ENCODE results near the gene PTK6.

Gene PTK6

GRCh38 chr20:63505723-63506122 lies 31.5 kb downstream of the PTK6 start:
- DNase-seq: no peak

DNA sequence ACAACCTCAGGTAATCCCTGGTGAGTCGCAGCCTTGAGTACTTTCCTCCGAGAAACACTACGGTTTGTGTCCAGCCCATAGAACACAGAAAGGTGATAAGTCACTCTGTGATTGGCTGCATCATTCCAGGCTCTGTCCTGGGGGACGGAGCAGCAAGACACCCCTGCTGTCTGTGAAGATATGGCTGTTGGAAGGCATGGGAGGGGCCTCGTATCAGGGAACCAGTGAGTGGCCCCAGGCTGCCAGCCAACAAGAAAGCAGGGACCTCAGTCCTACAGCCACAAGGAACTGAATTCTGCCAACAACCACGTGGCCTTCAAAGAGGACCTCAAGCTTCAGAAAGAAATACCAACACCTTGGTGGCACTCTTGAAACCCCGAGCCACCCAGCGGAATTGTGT lies 31.9 kb downstream of the PTK6 start:
- no peak for DNase-seq

- DNase-seq: no peak
Observed at GRCh38 chr20:63504642-63505041, 32.5 kb downstream of the PTK6 start.

DNA sequence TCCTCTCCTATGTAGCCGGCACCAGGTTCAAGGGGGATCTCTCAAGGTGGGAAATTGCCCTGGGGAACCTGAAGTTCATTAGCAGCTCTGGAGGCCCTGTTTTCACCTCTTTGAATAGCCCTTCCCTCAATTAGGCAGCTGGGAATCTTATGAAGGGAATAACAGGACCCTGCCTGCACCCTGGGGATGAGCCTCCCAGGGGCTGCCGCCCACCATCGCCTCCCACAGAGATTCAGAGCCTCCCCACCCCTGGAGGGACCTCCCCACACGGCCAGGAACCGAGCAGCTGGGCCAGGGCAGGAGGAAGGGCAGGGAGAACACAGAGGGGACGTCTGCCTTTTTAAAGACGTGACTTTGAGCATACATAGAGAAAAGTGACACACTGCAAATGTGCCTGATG lies 33.7 kb downstream of the PTK6 start:
- no peak for DNase-seq

- no peak for DNase-seq
Observed at GRCh38 chr20:63502671-63503172, 34.5 kb downstream of the PTK6 start.

GRCh38 chr20:63501818-63502670 lies 35.1 kb downstream of the PTK6 start:
- DNase-seq: no peak

DNA sequence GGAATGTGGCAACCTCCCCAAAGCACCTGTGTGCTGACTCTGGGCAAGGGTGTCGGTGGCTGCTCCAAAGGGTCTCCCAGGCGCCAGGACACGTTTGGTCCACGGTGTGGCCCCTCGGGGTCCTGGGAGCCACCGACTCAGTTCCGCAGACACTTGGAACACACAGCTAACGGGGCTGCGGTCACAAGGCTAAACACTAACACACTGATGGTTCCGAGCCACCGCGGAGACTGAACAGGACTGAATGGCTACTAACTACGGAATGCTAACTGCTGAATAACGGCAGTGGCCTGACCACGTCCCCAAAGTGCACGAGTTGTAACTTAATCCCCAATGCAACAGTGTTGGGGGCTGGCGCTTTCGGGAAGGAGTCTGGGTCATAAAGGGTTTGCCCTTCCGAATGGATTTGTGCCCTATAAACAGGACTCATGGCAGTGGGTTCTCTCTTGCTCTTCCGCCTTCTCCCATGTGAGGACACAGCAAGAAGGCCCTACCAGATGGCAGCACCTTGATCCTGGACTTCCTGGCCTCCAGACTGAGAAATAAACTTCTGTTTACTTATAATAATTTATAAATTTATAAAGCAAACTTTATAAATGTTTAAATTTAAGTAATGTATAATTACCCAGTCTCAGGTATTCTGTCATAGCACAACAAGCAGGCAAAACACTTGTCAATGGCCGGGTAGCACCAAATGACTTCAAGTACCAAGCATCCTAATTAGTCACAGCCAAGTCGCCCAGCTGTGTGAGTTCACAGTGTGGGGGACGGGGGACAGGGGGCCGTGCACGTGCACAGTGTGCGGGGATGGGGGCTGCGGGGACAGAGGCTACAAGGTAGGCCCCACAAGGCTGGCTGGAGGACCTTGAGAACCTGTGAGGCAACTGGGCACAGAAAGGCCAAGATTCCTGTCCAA lies 36.0 kb downstream of the PTK6 start:
- no peak for DNase-seq

DNA sequence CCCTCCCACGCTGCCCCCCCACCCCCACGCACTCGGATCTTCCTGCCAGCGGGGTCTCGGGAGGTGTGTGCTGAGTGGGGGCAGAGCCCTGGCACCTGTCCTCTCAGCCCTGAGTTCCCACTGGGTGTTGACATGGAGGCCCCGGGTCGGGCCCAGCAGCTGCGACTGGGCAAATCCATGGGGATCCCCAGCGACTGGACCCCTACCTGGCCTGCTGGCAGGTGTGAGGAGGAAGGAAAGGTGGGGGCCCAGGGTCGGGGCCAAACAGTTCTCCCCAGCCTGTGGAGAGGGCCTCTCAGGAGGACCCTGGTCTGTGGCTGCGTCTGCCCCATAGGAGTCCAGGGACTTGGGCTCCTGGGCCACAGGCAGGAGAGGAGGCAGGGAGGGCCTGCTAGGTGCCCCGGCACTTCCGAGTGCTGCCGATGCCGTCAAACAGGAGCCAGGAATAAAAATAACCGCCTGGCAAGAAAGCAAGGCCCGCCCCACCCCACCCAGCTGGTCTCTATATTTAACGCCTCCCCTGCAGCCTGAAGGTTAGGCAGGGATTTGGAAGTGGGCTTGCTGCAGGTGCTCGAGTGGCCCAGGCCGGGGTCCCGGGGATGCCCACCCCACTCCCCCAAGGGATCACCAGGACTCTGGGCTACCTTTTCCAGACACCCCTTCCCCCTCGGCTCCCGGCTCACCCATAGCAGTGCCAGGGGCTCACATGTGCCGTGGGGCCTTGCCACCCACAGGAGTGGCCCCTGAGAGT lies 36.9 kb downstream of the PTK6 start:
- DNase-seq: no peak

- DNase-seq: no peak
Observed at GRCh38 chr20:63499338-63499969, 37.7 kb downstream of the PTK6 start.

DNA sequence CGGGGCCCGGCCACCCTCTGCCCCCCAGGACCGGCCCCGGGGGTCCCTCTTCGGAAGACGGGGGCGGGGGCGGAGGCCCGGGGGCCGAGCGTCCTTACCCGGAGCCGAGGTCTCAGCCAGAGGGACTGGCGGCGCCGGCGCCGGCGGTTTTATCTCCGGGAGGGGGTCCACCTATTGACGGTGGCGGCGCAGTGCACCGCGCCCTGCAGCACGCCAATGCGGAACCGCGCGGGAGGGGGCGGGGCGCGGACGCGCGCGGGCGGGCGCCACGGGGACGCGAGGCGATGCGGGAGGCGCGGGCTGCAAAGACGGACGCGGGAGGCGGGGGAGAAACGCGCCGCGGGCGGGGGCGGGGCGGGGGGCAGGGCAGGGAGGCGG lies 38.2 kb downstream of the PTK6 start, which contains the start of gene EEF1A2:
Gene EEF1A2 (minus strand): TSS at position 124 of the 378 bp plus-strand sequence. CDS start 1,320 bp downstream, outside the sequence.
- no peak for DNase-seq

- no peak for DNase-seq
Observed at GRCh38 chr20:63497946-63498935, 38.9 kb downstream of the PTK6 start.

DNA sequence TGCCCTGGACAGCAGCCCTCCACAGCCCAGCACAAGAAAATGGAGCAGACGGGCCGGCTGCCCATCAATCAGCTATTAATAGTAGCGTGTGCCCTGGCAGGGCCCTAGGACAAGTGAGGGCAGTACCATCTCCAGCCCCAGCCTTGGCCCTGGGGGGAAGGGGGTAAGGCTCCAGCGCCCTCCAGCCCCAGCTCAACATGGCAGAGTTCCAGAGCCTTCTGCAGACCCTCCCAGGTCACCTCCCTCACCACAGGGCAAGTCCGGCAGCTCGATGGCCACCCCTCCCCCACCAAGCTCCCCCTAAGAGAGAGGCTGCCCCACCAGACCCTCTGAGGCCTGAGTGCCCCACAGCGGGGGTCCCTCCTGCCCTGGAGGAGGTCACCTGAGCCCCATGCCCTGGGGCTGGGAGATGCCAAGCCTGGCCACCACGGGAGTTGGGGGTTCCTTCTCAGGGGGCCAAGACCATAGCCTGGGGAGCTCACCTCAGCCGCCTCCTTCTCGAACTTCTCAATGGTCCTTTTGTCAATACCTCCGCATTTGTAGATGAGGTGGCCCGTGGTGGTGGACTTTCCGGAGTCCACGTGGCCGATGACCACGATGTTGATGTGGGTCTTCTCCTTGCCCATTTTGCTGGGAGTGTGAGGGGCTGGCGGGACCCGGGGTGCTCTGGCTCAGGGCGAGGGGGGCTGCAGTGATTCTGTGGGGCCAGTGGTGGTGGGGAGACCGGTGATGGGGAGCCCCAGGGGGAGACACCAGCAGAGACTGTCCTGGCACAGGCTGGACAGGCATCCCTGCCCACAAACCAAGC lies 39.8 kb downstream of the PTK6 start:
- DNase-seq: no peak

DNA sequence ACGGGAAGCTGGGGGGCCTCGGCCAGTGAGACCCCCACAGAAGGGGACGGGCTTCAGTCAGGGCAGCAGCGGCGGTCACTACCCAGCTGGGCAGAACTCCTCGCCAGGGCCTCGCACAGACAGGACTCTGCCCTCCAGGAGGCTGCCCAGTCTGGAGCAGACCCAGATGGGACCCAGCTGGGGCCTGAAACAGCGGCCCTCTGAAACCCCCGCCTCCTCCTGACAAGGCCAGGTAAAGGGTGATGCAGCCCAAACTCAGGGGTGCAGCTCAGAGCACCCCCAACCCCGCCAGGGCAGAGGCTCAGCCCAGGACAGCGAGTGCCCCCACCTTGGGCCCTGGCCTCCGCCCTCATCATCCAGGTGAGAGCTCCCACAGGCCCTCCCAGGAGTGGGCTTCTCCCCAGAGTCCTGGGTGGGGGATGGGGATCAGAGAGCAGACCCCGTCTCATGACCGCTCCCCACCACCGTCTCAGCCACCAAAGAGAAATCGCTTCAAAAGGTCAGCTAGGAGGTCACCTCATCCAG lies 40.5 kb downstream of the PTK6 start:
- peak; percentile 45 for DNase-seq

- DNase-seq: peak; percentile 78
Observed at GRCh38 chr20:63495741-63496595, 41.2 kb downstream of the PTK6 start.

DNA sequence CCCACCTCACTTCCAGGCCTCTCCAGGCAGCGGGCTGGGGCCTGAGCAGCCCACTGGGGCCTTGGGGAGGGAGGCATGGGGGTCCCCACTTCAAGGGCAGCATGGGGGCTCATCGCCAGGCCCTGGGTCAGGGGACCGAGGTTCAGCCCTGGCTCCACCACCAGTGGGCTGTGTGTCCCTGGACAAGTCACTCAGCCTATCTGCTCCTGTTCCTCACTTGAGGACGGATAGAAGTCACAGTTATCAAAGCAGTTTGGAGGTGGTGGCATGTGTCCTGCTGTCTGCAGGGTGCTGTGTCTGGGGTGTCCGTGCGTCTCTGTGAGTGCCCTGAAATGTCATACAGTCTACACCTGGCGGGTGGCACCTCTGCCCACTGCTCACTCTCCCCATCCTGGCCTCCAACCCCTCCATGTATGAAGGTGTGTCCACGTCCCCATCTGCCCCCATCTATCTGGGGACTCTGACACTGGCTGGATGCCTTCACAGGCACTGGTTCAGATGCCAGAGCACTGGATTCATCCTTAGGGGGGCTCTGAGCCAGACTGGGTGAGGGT lies 41.9 kb downstream of the PTK6 start:
- DNase-seq: no peak

GRCh38 chr20:63494420-63495166 lies 42.6 kb downstream of the PTK6 start:
- no peak for DNase-seq

DNA sequence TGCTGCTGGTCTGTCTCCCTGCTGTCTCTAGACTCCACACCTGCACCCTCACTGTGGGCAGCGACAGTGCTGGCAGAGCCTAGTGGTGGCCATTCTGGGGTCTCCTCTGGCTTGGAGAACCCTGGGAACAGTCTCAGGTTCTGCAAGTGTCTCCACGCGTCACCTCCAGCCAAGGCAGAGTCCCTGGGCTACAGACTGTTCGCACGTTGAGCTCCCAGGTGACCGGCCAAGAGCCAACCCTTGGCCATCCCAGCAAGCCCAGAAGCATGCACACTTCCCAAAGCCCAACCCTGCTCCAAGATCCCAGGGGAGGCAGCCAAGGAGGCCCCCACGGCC lies 43.1 kb downstream of the PTK6 start:
- DNase-seq: no peak

Measured in right kidney (tissue), 1 donor.